ENCODE results near the gene CHTF18.

Gene CHTF18

GRCh38 chr16:780296-780695, 8.1 kb upstream of the CHTF18 start:
- Histone ChIP-seq H3F3A (ENCODE audit: insufficient read depth) (no peaks in the 10 kb centered on the region), H4K20me1 (ENCODE audit: low read depth, low read length) (no peaks in the 10 kb centered on the region), H3K36me3 (ENCODE audit: low read length) (no peaks in the 10 kb centered on the region), H3K27me3 (ENCODE audit: low read length) (no peaks in the 10 kb centered on the region), H3K9me2 (replicated peaks; ENCODE audit: insufficient read depth, low read length) (no peaks in the 10 kb centered on the region), H2AFZ (ENCODE audit: low read depth, low read length, severe bottlenecking) (no peak overlapping the region), H3K4me3 (ENCODE audit: insufficient read depth, low read length, poor library complexity, severe bottlenecking) (no peak overlapping the region), H3K9ac (ENCODE audit: low read length) (no peak overlapping the region), H3K27ac (ENCODE audit: low read depth, low read length) (no peak overlapping the region), H3K79me2 (ENCODE audit: insufficient read depth, low read length) (no peaks in the 10 kb centered on the region), H3K4me2 (ENCODE audit: low read depth, low read length, poor library complexity, severe bottlenecking) (no peak overlapping the region), H3K9me3 (ENCODE audit: insufficient read depth, low read length) (no peaks in the 10 kb centered on the region)
- no peak for TF ChIP-seq CTCF (IDR thresholded peaks at IDR 0.05; ENCODE audit: insufficient read depth, low read length, poor library complexity, severe bottlenecking)
- TF ChIP-seq EZH2phosphoT487 (conservative IDR thresholded peaks at IDR 0.05; ENCODE audit: low read length), result no peak

- H3F3A ChIP-seq (ENCODE audit: insufficient read depth), result no peaks in the 10 kb centered on the region
- TF ChIP-seq EZH2phosphoT487 (conservative IDR thresholded peaks at IDR 0.05; ENCODE audit: low read length) (no peak), CTCF (IDR thresholded peaks at IDR 0.05; ENCODE audit: insufficient read depth, low read length, poor library complexity, severe bottlenecking) (no peak)
- H3K27me3 ChIP-seq (ENCODE audit: low read length), result no peaks in the 10 kb centered on the region
- no peaks in the 10 kb centered on the region for H4K20me1 ChIP-seq (ENCODE audit: low read depth, low read length)
- no peak overlapping the region for H3K9ac ChIP-seq (ENCODE audit: low read length)
- H3K79me2 ChIP-seq (ENCODE audit: insufficient read depth, low read length), result no peaks in the 10 kb centered on the region
- no peaks in the 10 kb centered on the region for H3K36me3 ChIP-seq (ENCODE audit: low read length)
- H3K9me3 ChIP-seq (ENCODE audit: insufficient read depth, low read length), result no peaks in the 10 kb centered on the region
- H2AFZ ChIP-seq (ENCODE audit: low read depth, low read length, severe bottlenecking), result no peak overlapping the region
- H3K27ac ChIP-seq (ENCODE audit: low read depth, low read length), result no peak overlapping the region
- H3K4me3 ChIP-seq (ENCODE audit: insufficient read depth, low read length, poor library complexity, severe bottlenecking), result no peak overlapping the region
- H3K9me2 ChIP-seq (replicated peaks; ENCODE audit: insufficient read depth, low read length), result no peaks in the 10 kb centered on the region
- no peak overlapping the region for H3K4me2 ChIP-seq (ENCODE audit: low read depth, low read length, poor library complexity, severe bottlenecking)
These were observed 6.9 kb upstream of the CHTF18 start for GRCh38 chr16:781346-782010.

GRCh38 chr16:782258-782657, 6.2 kb upstream of the CHTF18 start:
- Histone ChIP-seq H3K27ac (ENCODE audit: low read depth, low read length) (no peak overlapping the region), H3K79me2 (ENCODE audit: insufficient read depth, low read length) (no peaks in the 10 kb centered on the region), H3K9me2 (replicated peaks; ENCODE audit: insufficient read depth, low read length) (no peaks in the 10 kb centered on the region), H3K4me3 (ENCODE audit: insufficient read depth, low read length, poor library complexity, severe bottlenecking) (no peak overlapping the region), H2AFZ (ENCODE audit: low read depth, low read length, severe bottlenecking) (no peak overlapping the region), H3K36me3 (ENCODE audit: low read length) (no peaks in the 10 kb centered on the region), H3K4me2 (ENCODE audit: low read depth, low read length, poor library complexity, severe bottlenecking) (no peak overlapping the region), H4K20me1 (ENCODE audit: low read depth, low read length) (no peaks in the 10 kb centered on the region), H3K9ac (ENCODE audit: low read length) (no peak overlapping the region), H3K9me3 (ENCODE audit: insufficient read depth, low read length) (no peaks in the 10 kb centered on the region), H3F3A (ENCODE audit: insufficient read depth) (no peaks in the 10 kb centered on the region), H3K27me3 (ENCODE audit: low read length) (no peaks in the 10 kb centered on the region)
- TF ChIP-seq EZH2phosphoT487 (conservative IDR thresholded peaks at IDR 0.05; ENCODE audit: low read length), result no peak
- TF ChIP-seq CTCF (IDR thresholded peaks at IDR 0.05; ENCODE audit: insufficient read depth, low read length, poor library complexity, severe bottlenecking), result no peak
